DMS153 treated with DMSO at 0.1 percent for 48 hours (cell line): Measurements from ENCODE around the gene MATCAP1.

ENCODE experiments used
- DNase-seq: peaks from one replicate; lab custom pipeline; 2025; ENCODE audit not compliant: unreplicated experiment; lab: John Stamatoyannopoulos, UW

Gene MATCAP1

GRCh38 chr16:67208154-67208896, 24.6 kb upstream of the MATCAP1 start:
- DNase-seq, result no peak

DNA sequence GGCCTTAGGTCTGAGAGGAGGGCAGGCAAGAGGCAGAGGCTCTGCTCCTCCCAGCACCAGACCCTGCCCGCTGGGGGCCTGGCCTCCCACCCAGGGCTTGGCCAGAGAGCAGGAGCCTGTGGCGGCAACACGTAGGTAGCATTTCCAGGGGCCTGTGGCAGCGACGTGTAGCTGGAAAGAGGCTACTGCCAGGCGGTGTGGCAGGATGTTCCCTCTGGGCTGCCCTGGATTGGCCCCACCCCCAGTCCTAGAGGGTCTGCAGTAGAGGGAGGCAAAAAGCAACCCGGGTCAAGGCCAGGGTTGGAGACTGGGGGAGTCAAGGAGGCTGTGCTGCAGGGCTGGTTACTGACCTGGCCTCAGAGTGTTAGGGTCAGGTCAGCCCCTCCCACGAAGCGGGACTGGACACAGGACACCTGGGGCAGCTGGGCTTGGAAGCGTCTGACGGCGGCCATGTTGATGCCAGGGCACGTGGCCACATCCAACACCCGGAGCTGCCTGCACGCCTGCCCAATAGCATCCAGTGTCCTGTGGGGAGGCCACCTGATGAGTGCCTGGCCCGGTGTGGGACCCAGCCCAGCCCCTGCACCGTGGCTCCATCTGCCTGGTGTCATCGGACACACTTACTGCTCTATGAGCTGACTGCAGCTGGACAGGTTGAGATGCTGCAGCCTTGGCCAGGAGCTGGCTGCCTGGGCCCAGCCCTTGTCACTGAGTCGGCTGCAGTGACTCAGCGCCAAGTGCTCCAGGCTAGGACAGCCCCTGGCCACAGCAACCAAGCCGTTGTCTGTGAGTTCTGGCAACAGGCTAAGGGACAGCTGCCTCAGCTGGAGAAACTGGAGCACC, 23.7 kb upstream of the MATCAP1 start:
- DNase-seq, result no peak

- DNase-seq, result no peak
Observed at GRCh38 chr16:67206838-67207248, 23.1 kb upstream of the MATCAP1 start.

GRCh38 chr16:67206129-67206837, 22.5 kb upstream of the MATCAP1 start:
- no peak for DNase-seq

DNA sequence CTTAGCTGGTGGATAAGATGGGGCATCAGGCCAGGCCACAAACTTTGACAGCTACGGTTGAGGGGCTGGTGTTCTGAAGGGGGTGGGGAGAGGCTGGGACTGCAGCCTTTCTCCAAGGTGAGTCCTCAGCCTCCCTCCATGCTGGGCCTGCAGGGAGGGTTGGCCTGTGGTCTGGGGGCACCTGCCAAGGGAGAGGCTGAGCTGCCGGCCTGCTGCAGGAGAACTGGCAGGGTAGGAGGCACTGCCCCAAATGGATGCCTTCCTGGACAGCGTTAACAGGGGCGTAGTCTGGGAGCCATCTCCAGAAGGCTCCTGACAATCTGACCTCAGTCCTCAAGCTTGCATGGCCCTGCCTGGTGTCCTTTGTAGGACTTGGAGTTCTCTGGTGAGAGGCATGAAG, 20.3 kb upstream of the MATCAP1 start:
- DNase-seq, result no peak

GRCh38 chr16:67202956-67203493, 19.3 kb upstream of the MATCAP1 start:
- no peak for DNase-seq

- DNase-seq, result no peak
Observed at GRCh38 chr16:67202426-67202825, 18.7 kb upstream of the MATCAP1 start.

GRCh38 chr16:67201411-67202345, 17.9 kb upstream of the MATCAP1 start:
- DNase-seq, result no peak

GRCh38 chr16:67200491-67200890, 16.7 kb upstream of the MATCAP1 start:
- DNase-seq, result no peak

DNA sequence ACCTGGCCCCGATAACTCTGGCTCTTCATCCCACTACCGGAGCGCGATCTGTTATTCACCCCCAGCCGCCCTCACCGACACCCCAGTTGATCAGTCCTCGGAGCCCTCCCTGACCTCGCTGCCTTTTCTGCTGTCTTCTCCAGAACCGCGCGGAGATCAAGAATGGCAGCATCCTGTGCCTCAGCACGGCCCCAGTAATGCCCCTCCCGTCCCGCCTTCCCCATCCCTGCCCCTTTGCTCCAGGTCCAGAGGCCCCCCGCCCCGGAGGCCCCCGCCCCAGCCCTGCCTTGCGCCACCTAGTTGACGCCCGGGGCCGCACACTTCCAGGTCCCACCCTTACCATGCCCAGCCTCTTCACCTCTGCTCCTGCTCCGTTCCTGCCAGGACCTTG, 16.0 kb upstream of the MATCAP1 start:
- DNase-seq, result no peak

DNA sequence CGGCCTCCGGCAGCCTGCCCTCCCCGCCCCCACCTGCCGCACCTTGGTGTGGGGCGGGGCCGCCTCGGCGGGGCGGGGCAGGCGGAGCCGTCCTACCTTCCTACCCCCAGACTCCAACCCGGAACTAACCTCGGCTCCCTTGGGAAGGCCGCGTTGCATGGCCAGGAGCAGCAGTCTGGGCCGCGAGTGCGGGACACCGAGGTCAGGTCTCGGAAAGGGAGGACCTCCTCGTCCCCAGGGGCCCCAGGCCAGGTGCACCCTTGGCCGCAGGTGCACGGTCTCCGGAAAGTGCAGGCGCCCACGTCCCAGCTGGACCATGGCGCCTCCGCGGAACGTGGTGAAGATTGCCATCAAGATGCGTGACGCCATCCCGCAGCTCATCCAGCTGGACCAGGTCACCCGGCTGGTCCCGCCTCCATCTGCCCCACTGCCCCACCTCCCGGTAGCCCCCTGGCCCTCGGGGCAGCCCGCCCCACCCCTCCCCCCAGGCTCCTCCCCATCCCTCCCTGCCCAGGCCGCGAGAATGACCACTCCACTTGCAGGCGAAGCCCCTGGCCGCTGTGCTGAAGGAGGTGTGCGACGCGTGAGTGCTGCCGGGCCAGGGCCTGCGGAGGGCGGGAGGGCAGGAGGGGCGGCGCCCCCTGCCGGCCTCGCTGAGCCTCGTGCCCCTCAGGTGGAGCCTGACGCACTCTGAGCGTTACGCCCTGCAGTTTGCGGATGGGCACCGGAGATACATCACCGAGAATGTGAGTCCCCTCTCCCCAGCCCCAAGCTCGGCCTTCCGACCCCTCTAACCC, 15.4 kb upstream of the MATCAP1 start, which contains the start of gene ELMO3:
Gene ELMO3, plus strand, starts transcription at position 121 of the 797 bp plus-strand sequence. Its CDS starts 196 bp downstream, at position 317.
- DNase-seq, result peak; percentile 36

DNA sequence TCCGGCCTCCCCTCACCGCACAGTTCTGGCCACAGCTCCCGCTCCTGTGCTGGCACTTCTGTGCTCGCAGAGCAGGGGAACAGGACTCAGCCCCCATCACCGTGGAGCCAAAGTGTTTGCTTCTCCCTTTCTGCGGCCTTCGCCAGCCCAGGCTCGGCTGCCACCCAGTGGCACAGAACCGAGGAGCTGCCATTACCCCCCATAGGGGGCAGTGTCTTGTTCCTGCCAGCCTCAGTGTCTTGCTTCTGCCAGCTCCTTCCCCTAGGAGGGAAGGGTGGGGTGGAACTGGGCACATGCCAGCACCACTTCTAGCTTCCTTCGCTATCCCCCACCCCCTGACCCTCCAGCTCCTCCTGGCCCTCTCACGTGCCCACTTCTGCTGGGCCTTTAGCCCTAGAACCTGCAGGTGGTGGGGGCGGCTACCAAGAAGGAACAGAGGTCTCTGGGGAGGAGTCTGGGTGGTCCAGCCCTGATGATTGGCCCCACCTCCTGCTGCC, 14.5 kb upstream of the MATCAP1 start:
- DNase-seq, result peak; percentile 35

DNA sequence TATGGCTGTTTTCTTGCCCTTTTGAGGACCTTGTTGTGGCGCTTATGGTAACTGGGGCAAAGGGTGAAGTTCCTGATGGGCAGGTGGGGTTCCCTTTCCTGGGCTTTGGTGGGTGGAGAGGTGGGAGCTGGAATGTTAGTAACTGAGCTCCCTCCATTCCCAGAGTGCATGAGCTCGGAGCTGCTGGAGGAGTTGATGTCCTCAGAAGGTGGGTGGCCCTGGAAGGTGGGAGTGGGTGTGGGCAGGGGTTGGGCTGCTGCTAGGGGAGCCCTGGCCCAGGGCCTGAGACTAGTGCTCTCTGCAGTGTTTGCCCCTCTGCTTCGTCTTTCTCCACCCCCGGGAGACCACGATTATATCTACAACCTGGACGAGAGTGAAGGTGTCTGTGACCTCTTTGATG, 13.9 kb upstream of the MATCAP1 start:
- no peak for DNase-seq

DNA sequence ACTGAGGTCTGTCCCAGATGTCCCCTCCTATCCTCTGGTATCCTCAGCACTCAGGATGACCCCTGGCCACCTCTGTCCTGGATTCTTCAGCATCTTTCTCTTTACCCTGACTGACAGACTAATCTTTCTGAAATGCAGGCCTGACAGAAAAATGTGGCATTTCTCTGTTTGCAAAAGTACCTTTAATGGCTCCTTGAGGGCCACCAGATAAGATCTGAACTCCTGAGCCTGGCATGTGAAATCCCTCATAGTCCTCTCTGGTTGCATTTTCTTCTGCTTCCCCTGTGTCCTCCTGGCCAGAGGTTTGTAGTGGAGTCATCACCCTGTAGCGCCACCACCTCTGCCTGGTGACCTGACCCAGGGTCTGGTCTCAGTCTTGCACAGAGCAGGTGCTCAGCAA, 13.1 kb upstream of the MATCAP1 start:
- DNase-seq, result no peak

GRCh38 chr16:67195676-67196075, 11.9 kb upstream of the MATCAP1 start:
- DNase-seq, result no peak

- no peak for DNase-seq
Observed at GRCh38 chr16:67194260-67194659, 10.5 kb upstream of the MATCAP1 start.

- no peak for DNase-seq
Observed at GRCh38 chr16:67193536-67193935, 9.8 kb upstream of the MATCAP1 start.

GRCh38 chr16:67192781-67193361, 9.1 kb upstream of the MATCAP1 start:
- DNase-seq, result no peak
